ENCODE measurements around the gene PLEKHG4. TPM values are rescaled to one million over a fixed set of nuclear protein-coding genes. Genes with fewer than 3 reads are reported as not detected.

Gene PLEKHG4
- total and polyA plus RNA-seq, 10 of the 15 experiments (the other 5 are each of a cell fraction or from before 2014, with no cell fraction given) = 0.14 to 2.6 (median 0.99) TPM

DNA sequence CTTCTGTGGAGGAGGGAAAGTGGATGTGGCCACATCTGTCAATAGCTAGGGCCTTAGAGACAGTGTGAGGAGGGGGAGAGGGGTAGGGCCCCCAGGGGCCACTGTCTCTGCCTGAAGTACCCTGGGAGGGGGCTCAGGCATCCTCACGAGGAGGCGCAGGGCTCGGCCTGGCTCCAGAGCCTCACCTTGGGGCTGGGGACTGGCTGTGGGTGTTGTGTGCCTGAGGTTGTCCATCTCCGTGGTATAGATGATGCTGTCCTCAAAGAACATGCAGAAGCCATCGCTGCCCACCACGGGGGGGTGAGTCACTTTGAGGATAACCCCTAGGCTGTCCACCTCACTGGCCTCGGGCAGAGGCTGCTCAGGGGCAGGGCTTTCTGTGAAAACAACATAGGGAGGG lies 12.1 kb downstream of the PLEKHG4 start (continued):
- TF ChIP-seq, protein P1, sequence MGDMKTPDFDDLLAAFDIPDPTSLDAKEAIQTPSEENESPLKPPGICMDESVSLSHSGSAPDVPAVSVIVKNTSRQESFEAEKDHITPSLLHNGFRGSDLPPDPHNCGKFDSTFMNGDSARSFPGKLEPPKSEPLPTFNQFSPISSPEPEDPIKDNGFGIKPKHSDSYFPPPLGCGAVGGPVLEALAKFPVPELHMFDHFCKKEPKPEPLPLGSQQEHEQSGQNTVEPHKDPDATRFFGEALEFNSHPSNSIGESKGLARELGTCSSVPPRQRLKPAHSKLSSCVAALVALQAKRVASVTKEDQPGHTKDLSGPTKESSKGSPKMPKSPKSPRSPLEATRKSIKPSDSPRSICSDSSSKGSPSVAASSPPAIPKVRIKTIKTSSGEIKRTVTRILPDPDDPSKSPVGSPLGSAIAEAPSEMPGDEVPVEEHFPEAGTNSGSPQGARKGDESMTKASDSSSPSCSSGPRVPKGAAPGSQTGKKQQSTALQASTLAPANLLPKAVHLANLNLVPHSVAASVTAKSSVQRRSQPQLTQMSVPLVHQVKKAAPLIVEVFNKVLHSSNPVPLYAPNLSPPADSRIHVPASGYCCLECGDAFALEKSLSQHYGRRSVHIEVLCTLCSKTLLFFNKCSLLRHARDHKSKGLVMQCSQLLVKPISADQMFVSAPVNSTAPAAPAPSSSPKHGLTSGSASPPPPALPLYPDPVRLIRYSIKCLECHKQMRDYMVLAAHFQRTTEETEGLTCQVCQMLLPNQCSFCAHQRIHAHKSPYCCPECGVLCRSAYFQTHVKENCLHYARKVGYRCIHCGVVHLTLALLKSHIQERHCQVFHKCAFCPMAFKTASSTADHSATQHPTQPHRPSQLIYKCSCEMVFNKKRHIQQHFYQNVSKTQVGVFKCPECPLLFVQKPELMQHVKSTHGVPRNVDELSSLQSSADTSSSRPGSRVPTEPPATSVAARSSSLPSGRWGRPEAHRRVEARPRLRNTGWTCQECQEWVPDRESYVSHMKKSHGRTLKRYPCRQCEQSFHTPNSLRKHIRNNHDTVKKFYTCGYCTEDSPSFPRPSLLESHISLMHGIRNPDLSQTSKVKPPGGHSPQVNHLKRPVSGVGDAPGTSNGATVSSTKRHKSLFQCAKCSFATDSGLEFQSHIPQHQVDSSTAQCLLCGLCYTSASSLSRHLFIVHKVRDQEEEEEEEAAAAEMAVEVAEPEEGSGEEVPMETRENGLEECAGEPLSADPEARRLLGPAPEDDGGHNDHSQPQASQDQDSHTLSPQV (IDR thresholded peaks at IDR 0.05) = no peak
- TF ChIP-seq HCFC1 (IDR thresholded peaks at IDR 0.05; ENCODE audit: low read length) (no peak), GATAD2B (conservative IDR thresholded peaks at IDR 0.05; ENCODE audit: low read depth) (no peak)
- TF ChIP-seq, protein P2, sequence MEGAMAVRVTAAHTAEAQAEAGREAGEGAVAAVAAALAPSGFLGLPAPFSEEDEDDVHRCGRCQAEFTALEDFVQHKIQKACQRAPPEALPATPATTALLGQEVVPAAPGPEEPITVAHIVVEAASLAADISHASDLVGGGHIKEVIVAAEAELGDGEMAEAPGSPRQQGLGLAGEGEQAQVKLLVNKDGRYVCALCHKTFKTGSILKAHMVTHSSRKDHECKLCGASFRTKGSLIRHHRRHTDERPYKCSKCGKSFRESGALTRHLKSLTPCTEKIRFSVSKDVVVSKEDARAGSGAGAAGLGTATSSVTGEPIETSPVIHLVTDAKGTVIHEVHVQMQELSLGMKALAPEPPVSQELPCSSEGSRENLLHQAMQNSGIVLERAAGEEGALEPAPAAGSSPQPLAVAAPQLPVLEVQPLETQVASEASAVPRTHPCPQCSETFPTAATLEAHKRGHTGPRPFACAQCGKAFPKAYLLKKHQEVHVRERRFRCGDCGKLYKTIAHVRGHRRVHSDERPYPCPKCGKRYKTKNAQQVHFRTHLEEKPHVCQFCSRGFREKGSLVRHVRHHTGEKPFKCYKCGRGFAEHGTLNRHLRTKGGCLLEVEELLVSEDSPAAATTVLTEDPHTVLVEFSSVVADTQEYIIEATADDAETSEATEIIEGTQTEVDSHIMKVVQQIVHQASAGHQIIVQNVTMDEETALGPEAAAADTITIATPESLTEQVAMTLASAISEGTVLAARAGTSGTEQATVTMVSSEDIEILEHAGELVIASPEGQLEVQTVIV (IDR thresholded peaks at IDR 0.05; ENCODE audit: borderline replicate concordance, partially characterized antibody) = no peak
- TF ChIP-seq, protein P3, sequence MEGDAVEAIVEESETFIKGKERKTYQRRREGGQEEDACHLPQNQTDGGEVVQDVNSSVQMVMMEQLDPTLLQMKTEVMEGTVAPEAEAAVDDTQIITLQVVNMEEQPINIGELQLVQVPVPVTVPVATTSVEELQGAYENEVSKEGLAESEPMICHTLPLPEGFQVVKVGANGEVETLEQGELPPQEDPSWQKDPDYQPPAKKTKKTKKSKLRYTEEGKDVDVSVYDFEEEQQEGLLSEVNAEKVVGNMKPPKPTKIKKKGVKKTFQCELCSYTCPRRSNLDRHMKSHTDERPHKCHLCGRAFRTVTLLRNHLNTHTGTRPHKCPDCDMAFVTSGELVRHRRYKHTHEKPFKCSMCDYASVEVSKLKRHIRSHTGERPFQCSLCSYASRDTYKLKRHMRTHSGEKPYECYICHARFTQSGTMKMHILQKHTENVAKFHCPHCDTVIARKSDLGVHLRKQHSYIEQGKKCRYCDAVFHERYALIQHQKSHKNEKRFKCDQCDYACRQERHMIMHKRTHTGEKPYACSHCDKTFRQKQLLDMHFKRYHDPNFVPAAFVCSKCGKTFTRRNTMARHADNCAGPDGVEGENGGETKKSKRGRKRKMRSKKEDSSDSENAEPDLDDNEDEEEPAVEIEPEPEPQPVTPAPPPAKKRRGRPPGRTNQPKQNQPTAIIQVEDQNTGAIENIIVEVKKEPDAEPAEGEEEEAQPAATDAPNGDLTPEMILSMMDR (IDR thresholded peaks at IDR 0.05 in 2 of 3, conservative IDR thresholded peaks at IDR 0.05 in 1 of 3; ENCODE audit: control insufficient read depth in 2 of 3, extremely low read depth in 1 of 3, insufficient read depth in 1 of 3, low read depth in 3 of 3, low read length in 3 of 3) = no peak
- TF ChIP-seq, protein P4, sequence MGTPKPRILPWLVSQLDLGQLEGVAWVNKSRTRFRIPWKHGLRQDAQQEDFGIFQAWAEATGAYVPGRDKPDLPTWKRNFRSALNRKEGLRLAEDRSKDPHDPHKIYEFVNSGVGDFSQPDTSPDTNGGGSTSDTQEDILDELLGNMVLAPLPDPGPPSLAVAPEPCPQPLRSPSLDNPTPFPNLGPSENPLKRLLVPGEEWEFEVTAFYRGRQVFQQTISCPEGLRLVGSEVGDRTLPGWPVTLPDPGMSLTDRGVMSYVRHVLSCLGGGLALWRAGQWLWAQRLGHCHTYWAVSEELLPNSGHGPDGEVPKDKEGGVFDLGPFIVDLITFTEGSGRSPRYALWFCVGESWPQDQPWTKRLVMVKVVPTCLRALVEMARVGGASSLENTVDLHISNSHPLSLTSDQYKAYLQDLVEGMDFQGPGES (IDR thresholded peaks at IDR 0.05) = no peak
